AG04450 (cell line): Measurements from ENCODE around the gene OTOGL. TPM values are rescaled to one million over a fixed set of nuclear protein-coding genes. Genes with fewer than 3 reads are reported as not detected.
"Not testable (repeated sequence)": the region's sequence is repeated elsewhere in the genome, so short reads cannot be mapped to it uniquely, and the experiment has no call there.

Experiments
- CTCF ChIA-PET: fragments of 300-600, 350-600 bp; formaldehyde crosslinking; extraction: SDS; loops from one replicate; lab custom pipeline; 2022; ENCODE audit warnings: antibody characterized with exemption, inconsistent platforms; lab: Charles Lee
- POLR2A ChIA-PET: fragments of 350-600 bp; formaldehyde crosslinking; extraction: SDS; loops from one replicate; lab custom pipeline; 2021; ENCODE audit warnings: antibody characterized with exemption, inconsistent platforms; lab: Yijun Ruan, JAX
- DNase-seq: peaks from one replicate; pipeline ENCODE4 v3.0.0-alpha.2; 2011; ENCODE audit warnings: low read depth, low spot score
- H3K27ac ChIP-seq: one replicate; pipeline ENCODE4 v1.5.1; 2012; ENCODE audit warnings: low read depth, low read length, control low read depth
- H3K27me3 ChIP-seq: one replicate; pipeline ENCODE4 v1.6.0; 2012; ENCODE audit warnings: low read length; ENCODE audit not compliant: control insufficient read depth, insufficient read depth
- H3K4me3 ChIP-seq: 2 replicates; pipeline ENCODE4 v1.5.1; 2011; ENCODE audit warnings: mild to moderate bottlenecking, low read depth, low read length, control low read depth
- H3K9me3 ChIP-seq: 2 replicates; pipeline ENCODE4 v1.5.1; 2012; ENCODE audit warnings: low read length; ENCODE audit not compliant: control insufficient read depth, insufficient read depth
- polyA plus RNA-seq: library from polyadenylated mRNA; depleted of rRNA; stranded (reverse); fragments of >200 nt; gene quantifications from 2 replicates; pipeline ENCODE4 v1.2.3, GENCODE V29; 2011
- TF ChIP-seq, protein P1 (sequence below): IDR thresholded peaks from 2 replicates; pipeline ENCODE4 v1.5.1; 2011; ENCODE audit warnings: low read depth, low read length, control low read depth, inconsistent platforms

Gene OTOGL
- polyA plus RNA-seq, 1 experiment, result 0.07 TPM

DNA sequence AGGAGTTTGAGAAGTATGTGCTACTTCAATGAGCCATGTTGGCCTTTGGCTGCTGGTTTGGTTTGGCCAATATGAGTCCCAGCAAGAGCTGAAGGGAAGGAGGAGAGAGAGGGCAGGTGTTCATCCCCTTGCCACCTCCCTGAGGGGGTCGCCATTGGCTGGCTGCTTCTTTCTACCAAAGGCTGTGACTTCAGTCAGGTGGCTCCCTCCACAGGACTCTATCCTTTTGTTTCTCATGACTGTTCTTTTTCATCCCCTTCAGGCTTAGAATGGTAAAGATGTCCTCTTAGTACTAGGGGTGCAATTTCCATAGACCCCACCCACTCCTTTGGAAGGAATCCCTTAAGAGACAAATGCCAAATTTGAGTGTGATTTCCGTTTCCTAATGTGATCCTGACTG, 31.2 kb upstream of the OTOGL start:
- DNase-seq, result no peak
- H3K9me3 ChIP-seq, result no peaks in the 10 kb centered on the region
- H3K27ac ChIP-seq, result no peak overlapping the region
- H3K27me3 ChIP-seq, result no peaks in the 10 kb centered on the region
- no peak overlapping the region for H3K4me3 ChIP-seq
- CTCF ChIA-PET, result no interaction called here
- TF ChIP-seq, protein P1, sequence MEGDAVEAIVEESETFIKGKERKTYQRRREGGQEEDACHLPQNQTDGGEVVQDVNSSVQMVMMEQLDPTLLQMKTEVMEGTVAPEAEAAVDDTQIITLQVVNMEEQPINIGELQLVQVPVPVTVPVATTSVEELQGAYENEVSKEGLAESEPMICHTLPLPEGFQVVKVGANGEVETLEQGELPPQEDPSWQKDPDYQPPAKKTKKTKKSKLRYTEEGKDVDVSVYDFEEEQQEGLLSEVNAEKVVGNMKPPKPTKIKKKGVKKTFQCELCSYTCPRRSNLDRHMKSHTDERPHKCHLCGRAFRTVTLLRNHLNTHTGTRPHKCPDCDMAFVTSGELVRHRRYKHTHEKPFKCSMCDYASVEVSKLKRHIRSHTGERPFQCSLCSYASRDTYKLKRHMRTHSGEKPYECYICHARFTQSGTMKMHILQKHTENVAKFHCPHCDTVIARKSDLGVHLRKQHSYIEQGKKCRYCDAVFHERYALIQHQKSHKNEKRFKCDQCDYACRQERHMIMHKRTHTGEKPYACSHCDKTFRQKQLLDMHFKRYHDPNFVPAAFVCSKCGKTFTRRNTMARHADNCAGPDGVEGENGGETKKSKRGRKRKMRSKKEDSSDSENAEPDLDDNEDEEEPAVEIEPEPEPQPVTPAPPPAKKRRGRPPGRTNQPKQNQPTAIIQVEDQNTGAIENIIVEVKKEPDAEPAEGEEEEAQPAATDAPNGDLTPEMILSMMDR, result no peak
- POLR2A ChIA-PET, result no interaction called here

DNA sequence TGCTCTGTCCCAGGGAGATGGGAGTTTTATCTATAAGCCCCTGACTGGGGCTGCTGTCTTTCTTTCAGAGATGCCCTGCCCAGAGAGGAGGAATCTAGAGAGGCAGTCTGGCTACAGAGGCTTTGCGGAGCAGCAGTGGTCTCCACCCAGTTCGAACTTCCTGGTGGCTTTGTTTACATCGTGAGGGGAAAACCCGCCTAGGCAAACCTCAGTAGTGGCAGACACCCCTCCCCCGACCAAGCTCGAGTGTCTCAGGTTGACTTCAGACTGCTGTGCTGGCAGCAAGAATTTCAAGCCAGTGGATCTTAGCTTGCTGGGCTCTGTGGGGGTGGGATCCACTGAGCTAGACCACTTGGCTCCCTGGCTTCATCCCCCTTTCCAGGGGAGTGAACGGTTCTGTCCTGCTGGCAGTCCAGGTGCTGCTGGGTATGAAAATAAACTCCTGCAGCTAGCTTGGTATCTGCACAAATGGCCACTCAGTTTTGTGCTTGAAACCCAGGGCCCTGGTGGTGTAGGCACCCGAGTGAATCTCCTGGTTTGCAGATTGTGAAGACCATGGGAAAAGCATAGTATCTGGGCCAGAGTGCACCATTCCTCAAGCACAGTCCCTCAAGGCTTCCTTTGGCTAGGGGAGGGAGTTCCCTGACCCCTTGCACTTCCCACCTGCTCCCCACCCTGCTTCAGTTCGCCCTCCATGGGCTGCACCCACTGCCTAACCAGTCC, 15.3 kb upstream of the OTOGL start:
- H3K4me3 ChIP-seq, CTCF ChIA-PET, DNase-seq, H3K27me3 ChIP-seq, H3K9me3 ChIP-seq, H3K27ac ChIP-seq, POLR2A ChIA-PET: not testable (repeated sequence)

DNA sequence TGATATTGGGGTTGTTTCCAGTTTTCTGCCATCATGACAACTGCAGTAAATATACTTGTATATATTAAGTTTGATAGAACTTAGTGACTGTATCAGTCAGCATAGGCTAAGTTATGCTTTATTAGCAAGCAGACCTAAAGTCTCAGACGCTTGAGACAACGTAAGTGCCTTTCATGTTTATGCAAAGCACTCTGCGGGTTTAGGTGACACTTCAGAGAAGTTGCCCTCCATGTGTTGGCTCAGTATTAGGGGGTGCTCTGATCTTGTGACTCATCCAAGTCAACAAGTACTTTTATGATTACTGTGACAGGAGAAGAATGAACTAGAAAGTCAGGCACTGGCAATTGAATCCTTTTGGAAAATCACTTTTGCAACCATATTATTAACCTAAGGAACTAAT, 13.3 kb upstream of the OTOGL start:
- H3K4me3 ChIP-seq, result no peak overlapping the region
- H3K27me3 ChIP-seq, result no peaks in the 10 kb centered on the region
- DNase-seq, result no peak
- ChIA-PET POLR2A (no interaction called here), CTCF (no interaction called here)
- H3K9me3 ChIP-seq, result no peaks in the 10 kb centered on the region
- TF ChIP-seq, protein P1, result no peak
- no peak overlapping the region for H3K27ac ChIP-seq

DNA sequence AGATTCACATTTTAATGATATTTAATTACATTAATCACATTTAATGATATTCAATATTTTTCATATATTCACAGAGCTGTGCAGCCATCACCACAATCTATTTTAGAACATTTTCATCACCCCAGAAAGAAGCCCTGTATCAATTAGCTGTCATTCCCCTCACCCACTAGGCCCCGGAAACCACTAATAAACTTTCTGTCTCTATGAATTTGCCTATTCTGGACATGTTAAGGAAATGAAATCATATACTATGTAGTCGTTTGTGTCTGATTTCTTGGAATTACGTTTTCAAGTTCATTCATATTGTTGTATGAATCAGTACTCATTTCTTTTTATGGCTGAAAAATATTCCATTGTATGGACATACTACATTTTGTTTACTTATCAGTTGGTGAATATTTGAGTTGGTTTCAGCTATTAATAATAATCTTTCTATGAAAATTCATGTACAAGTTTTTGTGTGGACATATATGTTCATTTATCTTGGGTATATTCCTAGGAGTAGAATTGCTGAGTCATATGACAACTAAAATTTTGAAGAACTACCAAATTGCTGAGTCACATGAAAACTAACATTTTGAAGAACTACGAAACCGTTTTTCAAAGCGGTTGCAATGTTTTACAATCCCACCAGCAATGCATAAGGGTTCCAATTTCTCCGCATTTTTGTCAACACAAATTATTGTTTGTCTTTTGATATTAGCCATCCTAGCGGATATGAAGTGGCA, 11.7 kb upstream of the OTOGL start:
- TF ChIP-seq, protein P1, result no peak
- Histone ChIP-seq H3K27ac (no peak overlapping the region), H3K4me3 (no peak overlapping the region), H3K27me3 (no peaks in the 10 kb centered on the region), H3K9me3 (no peaks in the 10 kb centered on the region; the same call in 1 of the 2 replicates)
- CTCF ChIA-PET, result no interaction called here
- POLR2A ChIA-PET, result no interaction called here
- no peak for DNase-seq

DNA sequence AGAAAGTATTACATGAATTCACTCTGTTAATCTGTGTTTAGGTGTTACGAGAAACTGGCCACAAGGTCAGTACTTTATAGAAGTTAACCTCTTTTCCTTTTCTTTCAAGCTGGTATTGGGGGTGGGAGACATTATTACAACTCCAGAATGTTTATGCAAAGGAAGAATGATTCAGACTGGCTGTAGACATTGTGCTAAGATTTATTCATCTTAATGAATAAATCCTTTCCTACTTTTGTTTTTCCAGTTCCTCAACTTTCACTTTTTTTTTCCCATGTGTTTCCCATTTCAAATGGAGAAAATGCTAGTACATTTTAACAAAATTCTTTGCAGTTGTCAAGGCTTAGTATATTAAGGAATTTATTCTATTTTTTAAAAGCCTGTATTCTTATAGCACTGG, 1.3 kb downstream of the OTOGL start:
- ChIA-PET POLR2A (no interaction called here), CTCF (no interaction called here)

More for the DNA sequence above, 1.3 kb downstream of the OTOGL start:
- peak; percentile 23 for DNase-seq
- H3K27me3 ChIP-seq, result no peaks in the 10 kb centered on the region
- TF ChIP-seq, protein P1, result no peak
- H3K27ac ChIP-seq, result no peak overlapping the region
- no peak overlapping the region for H3K4me3 ChIP-seq
- H3K9me3 ChIP-seq, result no peaks in the 10 kb centered on the region
